SKM-1 (cell line): ENCODE measurements around the gene ZNF277.

ENCODE experiments used
- DNase-seq: peaks from one replicate; lab custom pipeline; 2025; ENCODE audit not compliant: unreplicated experiment; lab: John Stamatoyannopoulos, UW

Gene ZNF277

DNA sequence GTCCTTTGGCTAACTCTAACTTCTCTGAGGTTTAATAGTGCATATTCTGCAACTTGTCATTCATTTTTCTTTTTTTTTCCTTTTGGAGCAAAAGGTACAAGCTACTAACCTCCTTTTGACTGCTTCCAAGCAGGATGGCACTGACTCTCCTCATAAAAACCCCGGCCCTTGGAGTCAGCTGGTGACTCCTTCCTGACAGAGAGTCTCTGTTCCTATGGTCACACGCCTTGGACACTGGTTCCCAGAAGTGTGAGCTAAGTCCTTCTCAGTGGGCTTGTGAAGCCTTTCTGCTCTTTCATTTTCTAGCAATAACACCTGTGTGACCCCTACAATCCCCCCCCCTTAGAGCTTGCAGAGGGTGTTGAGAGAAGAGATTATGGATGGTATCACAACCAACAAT is 22.0 kb upstream of the ZNF277 start:
- no peak for DNase-seq

DNA sequence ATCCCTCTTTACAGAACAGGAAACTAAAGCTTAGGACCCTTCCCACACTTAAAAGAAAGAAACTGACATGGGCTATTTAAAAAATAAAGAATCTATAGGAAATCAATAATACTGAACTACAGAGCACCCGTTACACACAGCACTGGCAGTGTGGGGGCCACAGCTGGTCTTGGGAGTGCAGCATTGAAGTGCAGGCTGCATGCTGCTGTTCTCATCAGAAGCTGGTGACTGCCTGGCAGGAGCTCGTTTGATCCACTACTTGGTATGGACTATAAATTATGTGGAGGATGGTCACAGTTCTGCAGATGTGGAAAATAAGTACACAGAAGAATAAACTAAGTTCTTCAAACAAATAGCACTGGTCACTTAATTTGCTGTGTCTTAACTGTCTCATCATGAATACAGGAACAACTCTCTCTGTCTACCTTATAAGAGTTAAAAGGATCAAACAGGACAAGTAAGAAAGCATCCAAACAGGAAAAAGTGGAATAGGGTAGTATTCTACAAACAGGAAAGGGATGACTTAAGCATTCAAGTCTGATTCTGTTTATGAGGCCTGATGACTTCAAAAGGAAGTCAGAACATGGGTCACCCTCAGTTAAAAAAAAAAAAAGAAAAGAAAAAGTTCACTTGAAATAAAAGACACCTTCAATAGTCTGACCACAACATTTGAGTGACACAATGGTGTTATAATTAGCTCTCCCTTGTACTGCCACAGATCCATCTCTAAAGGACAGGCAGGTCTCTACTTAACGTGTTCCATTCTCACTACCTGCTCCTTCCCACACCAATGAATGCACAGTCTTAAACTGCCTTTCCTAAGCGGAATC is 21.3 kb upstream of the ZNF277 start:
- no peak for DNase-seq

- DNase-seq, result no peak
Observed at GRCh38 chr7:112186300-112186699, 20.2 kb upstream of the ZNF277 start.

DNA sequence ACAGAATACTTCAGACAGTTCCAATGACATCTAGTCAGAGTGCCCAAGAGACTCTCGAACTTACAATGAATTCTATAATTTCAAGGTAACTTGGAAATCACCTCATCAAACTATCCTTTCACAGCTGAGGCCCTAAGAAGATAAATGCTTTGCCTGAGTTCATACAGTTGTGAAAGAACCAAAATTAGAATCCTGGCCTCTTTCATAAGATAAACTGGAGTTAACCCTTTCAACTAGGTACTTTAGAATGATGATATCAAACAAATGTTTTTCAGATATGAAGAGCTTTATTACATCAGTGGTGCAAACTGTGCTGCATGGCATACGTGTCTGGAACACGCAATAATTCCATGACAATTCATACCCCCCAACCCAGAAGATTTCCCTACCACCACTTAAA is 18.2 kb upstream of the ZNF277 start:
- no peak for DNase-seq

GRCh38 chr7:112189691-112190090 is 16.8 kb upstream of the ZNF277 start:
- no peak for DNase-seq

DNA sequence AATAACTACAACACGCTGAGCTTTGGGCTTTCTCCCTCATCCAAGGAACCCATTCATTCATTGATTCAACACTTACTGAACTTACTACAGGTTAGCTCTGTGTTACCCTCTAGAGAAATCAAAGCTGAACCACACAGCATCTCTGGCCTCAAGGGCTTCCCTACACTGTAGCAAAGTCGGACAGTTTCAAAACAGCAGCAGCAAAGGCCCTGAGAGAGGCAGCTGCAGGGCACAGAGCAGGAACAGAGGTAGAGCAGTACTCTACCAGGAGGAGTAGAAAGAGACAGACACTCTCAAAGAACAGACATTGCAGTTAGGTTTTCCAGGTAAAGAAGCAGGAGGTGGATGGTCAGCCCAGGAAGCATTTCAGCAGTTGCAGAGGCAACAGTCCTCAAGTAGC is 16.4 kb upstream of the ZNF277 start:
- no peak for DNase-seq

DNA sequence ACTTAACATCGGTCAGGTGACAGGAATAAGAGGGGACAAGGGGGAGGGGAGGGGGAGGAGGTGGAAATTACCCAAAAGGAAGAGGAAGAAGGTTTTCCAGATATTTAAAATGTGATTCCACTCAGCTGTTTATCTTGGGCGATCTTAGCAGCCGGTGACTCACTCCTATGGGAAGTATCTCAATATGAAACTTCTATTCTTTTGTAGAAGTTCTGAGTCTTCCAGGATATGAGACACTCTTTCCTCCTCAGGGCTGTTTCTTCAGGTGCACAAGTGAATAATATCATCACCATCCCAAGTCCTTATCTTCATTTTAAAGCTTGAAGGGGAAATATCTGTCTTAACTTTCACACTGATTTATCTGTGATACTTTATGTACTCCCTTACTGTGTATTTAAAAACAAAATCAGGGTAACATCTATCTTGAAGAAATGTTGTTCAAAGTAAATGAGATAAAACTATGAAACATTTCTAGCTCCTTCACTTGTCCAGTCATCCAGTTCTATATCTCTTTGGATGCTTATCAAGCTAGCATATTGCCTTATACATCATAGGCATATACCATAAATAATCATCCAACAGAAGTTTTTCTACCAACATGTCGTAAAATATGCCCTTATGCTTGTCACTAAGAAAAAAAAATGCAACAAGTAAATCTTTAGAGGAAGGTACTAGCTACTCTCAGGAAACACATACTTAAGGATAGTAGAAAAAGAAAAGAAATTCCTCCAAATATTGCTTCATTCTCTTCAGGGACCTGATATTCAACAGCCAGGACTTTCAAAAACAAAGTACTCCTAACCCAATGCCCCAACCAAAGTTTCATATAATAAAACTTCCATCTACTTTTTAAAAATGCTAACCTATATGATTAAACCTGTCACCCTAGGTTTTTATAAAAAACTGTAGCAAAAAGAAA is 14.0 kb upstream of the ZNF277 start:
- no peak for DNase-seq

DNA sequence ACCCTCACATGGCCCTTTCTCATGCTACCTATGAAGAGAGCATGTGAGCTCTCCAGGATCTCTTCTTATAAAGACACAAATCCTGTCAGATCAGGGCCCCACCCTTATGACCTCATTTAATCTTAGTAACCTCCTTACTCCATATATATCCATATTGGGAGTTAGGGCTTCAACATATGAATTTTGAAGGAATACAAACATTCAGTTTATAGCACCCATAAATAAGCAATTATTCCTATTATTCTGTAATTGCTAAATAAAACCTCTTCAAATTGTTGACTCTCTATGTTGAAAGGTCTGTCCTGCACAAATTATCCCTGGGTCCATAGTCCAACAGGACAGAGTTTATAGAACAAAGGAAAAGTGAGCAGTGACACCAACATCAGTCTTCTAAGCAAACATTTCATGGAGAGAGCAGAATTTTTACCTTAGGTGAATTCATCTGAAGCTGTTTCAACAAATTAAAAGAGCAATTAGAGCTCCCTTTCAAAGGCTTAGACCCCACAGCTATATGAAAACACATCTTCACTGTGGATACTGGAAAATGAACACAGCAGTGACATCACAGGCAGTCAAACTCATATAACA is 12.5 kb upstream of the ZNF277 start:
- DNase-seq, result no peak

DNA sequence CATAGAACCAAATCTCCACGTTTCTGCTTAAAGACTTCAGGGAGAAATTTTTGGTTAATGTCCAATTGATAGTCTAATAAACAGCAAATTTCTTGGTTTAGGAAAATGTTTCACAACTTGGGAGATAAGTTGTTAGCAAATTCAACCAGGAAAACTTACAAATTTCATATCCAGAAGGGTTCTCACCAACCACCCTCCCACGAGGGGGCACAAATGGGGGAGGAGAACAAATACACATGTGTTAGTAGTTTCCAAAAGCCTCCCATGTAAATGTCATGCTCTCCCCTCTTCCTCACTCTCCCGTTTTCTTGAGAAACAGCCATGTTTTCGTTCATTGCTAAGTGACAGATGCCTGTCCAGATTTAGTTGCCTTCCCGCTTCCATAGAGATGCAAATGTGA is 10.8 kb upstream of the ZNF277 start:
- no peak for DNase-seq

GRCh38 chr7:112197322-112197721 is 9.2 kb upstream of the ZNF277 start:
- DNase-seq, result no peak

GRCh38 chr7:112199035-112199655 is 7.3 kb upstream of the ZNF277 start:
- no peak for DNase-seq

DNA sequence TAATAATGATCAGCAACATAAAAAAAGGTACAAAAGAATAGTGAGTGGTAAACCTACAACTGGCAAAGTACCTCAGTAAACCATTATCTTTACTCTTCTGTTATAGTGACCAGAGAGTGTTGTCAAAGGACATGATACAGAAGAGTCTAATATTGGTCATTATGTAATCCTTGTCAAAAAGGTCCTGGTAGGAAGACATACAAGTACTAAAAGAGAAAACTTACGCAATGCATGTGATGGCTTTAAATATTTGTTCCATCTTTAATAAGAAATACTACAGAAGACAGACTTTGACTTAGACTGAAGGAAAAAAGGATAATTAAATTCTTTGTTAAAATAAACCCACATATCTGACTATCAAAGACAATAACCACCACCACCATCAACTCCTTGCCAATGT is 6.8 kb upstream of the ZNF277 start:
- DNase-seq, result no peak

GRCh38 chr7:112201411-112201810 is 5.1 kb upstream of the ZNF277 start:
- DNase-seq, result no peak

DNA sequence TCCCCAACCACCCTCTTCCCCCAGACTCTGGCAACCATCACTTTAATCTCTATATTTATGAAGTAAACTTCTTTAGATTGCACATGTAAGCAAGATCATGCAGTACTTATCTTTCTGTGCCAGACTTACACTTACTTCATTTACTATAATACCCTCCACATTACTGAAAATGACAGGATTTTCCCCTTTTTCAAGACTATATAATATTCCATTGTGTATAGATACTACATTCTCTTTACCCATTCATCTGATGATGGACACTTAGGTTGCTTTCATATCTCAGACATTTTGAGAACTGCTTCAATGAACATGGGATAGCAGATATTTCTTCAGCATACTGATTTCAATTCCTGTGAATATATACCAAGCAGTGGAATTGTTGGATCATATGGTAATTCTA is 4.7 kb upstream of the ZNF277 start:
- DNase-seq, result no peak

DNA sequence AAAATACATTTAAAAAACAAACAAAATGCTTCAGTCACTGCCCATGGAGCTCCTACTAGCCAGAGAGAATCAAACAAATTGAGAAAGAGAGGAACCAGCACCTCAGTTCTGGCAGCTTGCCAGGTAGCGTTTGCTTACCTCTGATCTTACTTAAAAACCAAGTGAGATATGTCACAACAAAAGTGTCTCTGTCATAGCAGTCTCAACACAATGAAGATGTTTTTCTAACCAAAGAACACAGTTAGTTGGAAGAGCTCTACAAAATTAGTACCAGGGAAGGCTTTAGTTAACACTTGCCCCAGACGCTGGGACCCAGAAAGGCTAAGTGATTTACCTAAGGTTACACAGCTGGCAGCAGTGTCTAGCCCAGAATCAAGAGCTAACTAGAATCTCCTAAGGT is 3.7 kb upstream of the ZNF277 start:
- DNase-seq, result peak; percentile 3

GRCh38 chr7:112203365-112203739 is 3.1 kb upstream of the ZNF277 start:
- no peak for DNase-seq

DNA sequence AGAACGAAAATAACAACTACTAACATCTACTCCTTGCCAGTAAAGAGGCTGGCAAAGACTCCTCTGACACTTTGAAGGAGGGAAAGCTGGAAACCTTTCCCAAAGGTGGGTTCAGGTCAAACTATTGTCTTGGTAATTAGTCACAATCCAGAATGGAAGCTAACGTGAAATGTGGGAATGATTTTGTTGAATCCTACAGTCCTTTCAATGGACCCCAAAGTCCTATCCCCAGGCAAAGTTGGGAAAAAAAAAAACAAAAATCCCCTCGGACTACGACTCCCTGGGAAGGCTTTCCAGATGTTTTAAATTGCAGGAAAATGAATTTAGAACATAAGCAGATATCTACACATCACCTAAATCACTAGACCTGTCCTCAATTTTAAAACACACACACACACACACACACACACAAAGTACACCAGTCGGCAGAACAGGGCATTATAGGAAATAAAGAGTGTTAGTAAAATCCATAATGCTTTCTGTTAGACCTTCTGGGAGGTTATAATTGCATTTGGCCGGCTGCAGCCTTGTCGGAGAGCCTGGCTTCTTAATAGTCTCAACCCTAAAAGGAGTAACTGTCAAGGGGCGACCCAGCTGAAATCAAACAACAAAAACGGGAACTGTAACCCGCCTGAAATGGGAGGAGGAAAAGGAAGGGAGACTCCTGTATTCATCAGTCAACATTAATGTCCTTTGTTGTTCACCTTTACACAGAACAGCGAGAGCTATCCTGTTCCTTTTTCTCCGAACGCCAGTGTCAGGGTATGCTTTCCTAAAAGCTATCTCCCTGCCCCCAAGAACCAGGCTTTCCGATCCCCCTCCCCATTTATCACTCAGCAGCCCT is 1.8 kb upstream of the ZNF277 start:
- DNase-seq, result peak; percentile 14

DNA sequence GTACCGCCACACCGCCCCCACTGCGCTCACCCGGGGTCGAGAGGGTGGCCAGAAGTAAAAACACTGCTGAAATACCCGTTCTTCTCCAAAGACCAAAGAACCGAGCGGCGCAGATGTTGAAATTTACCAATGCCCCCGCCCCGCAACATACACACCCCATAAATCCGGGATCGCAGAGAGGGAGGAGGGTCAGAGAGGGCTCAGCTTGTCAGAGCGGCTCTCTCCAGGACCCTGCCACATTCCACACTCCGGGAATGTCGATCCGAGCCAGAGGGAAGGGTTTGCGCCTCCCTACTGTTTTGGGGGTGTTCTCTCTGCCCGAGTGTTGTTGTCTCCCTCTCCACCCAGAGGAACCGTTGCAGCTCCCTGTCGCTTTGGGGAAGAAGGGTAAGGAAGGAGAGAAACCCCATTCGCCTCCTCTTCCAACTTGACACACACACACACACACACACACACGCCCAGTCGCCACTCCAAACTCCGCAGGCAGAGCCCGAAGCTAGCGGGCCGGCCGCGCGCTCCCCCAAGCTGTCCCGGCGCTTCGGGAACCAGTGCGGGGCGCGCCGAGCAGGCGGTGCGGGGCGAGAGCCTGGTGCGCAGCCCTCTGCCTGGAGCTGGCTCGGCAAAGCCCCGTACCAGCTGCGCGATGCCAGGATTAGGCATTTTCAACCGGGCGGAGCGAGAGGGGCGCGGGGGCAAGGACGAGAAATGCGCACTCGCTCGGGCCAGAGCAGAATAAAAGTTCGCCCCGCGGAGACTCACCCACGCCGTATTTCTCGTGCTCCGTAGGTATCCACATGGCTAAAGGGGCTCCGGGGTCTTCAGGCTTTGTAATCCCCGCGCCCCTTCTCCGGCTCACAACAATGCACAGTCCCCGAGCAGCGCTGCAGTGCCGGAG is 905 bp upstream of the ZNF277 start:
- DNase-seq, result no peak

DNA sequence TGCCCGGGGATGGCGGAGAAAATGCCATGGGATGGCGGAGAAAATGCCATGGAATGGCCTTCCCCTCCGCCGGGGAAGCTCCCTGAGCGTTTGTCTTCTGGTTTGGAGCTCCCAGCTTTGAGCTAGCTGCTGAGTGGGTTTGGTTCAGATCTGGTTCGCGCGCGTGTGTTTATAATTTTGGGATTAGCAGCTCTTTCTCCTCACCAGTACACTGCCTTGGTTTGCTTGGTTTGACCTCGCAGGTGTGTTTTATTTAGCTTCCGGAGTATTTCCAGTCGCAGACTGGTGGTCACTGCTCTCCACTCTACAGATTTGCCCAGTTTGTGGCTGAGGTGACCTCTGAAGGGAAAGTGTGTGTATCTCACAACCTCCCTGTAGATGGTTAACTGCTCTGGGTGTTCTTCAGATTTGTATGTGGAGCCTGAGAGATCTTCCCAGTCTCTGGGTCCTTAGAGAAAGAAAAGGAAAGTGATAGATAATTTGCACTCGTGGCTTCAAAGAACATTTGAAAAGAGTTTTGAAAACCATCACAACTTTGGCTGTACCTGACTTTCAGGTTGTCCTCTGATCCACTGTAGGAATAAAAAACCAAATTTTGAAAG is 597 bp downstream of the ZNF277 start:
- DNase-seq, result no peak
